Measurements from ENCODE around the gene HPSE2. TPM values are rescaled to one million over a fixed set of nuclear protein-coding genes. Genes with fewer than 3 reads are reported as not detected.

Gene HPSE2
- polyA plus RNA-seq, 2 of the 4 experiments (the other 2 are of a cell fraction): not detected

- no peak overlapping the region for H3K4me2 ChIP-seq
- H3K4me3 ChIP-seq: no peak overlapping the region
- H3K9me3 ChIP-seq: no peaks in the 10 kb centered on the region
- H3K4me1 ChIP-seq: no peaks in the 10 kb centered on the region
- H3K27ac ChIP-seq: no peak overlapping the region
- no peak for DNase-seq (ENCODE audit: low read depth in 1 of 2, low spot score in 1 of 2)
- POLR2A ChIA-PET: no interaction called here
- ATAC-seq: no peak
- CTCF ChIA-PET: interaction anchor here (0.8 kb wide), 1 partner anchor 100 kb away, joined by 3 read pairs; no protein-coding TSS in a partner anchor
- TF ChIP-seq KDM1A (IDR thresholded peaks at IDR 0.05; ENCODE audit: low read depth) (no peak), CBX2 (IDR thresholded peaks at IDR 0.05; ENCODE audit: borderline replicate concordance, low read depth) (no peak), POLR2A (IDR thresholded peaks at IDR 0.05; ENCODE audit: low read length) (no peak), PBX3 (IDR thresholded peaks at IDR 0.05) (no peak), BCL3 (IDR thresholded peaks at IDR 0.05) (no peak), ZC3H11A (IDR thresholded peaks at IDR 0.05) (no peak), USF2 (IDR thresholded peaks at IDR 0.05) (no peak)
- 40% methylated on average over 8 of the region's 8 CpGs for WGBS (ENCODE audit: missing lambda C conversion rate)
- no peak for FAIRE-seq
Measured at GRCh38 chr10:98528166-98528804, 707.4 kb downstream of the HPSE2 start.

GRCh38 chr10:98525969-98526368 lies 709.7 kb downstream of the HPSE2 start:
- Histone ChIP-seq H3K4me2 (no peak overlapping the region), H3K4me3 (no peak overlapping the region), H3K9me3 (no peaks in the 10 kb centered on the region), H3K27ac (no peak overlapping the region), H3K4me1 (no peaks in the 10 kb centered on the region)
- no peak for FAIRE-seq
- ChIA-PET CTCF (no interaction called here), POLR2A (no interaction called here)
- 22% methylated on average over 3 of the region's 3 CpGs for WGBS (ENCODE audit: missing lambda C conversion rate)
- DNase-seq (ENCODE audit: low read depth in 1 of 2, low spot score in 1 of 2): no peak
- no peak for TF ChIP-seq CTCF (IDR thresholded peaks at IDR 0.05)
- TF ChIP-seq ZC3H11A (IDR thresholded peaks at IDR 0.05): no peak
- no peak for TF ChIP-seq MAX (IDR thresholded peaks at IDR 0.05)
- TF ChIP-seq CHD2 (IDR thresholded peaks at IDR 0.05; ENCODE audit: low read length, partially characterized antibody): no peak
- no peak for TF ChIP-seq ESRRA (IDR thresholded peaks at IDR 0.05; ENCODE audit: borderline replicate concordance, low read length)
- no peak for TF ChIP-seq RAD21 (conservative IDR thresholded peaks at IDR 0.05 in 1 of 2, IDR thresholded peaks at IDR 0.05 in 1 of 2)
- no peak for TF ChIP-seq RFX5 (IDR thresholded peaks at IDR 0.05)
- no peak for TF ChIP-seq ELK1 (IDR thresholded peaks at IDR 0.05; ENCODE audit: low read depth, low read length)
- no peak for TF ChIP-seq FOSB (CRISPR knock-in tag; IDR thresholded peaks at IDR 0.05)
- no peak for TF ChIP-seq ZNF302 (CRISPR knock-in tag; IDR thresholded peaks at IDR 0.05)
- no peak for ATAC-seq

- no peaks in the 10 kb centered on the region for H3K9me3 ChIP-seq
- H3K4me1 ChIP-seq: no peaks in the 10 kb centered on the region
- no peak overlapping the region for H3K27ac ChIP-seq
- 73% methylated on average over 8 of the region's 8 CpGs for WGBS (ENCODE audit: missing lambda C conversion rate)
- DNase-seq (ENCODE audit: low read depth in 1 of 2, low spot score in 1 of 2) (no peak), ATAC-seq (no peak), FAIRE-seq (no peak)
- CTCF ChIA-PET: no interaction called here
- no peak overlapping the region for H3K4me3 ChIP-seq
- no peak overlapping the region for H3K4me2 ChIP-seq
- POLR2A ChIA-PET: no interaction called here
- TF ChIP-seq ATOH8 (CRISPR knock-in tag; IDR thresholded peaks at IDR 0.05; ENCODE audit: low read depth) (no peak), NPAS2 (CRISPR knock-in tag; IDR thresholded peaks at IDR 0.05; ENCODE audit: borderline replicate concordance) (no peak), HOXA7 (CRISPR knock-in tag; IDR thresholded peaks at IDR 0.05) (no peak), EHMT2 (IDR thresholded peaks at IDR 0.05; ENCODE audit: low read depth) (no peak), MAZ (IDR thresholded peaks at IDR 0.05; ENCODE audit: borderline replicate concordance, low read depth, low read length) (no peak), RNF2 (IDR thresholded peaks at IDR 0.05; ENCODE audit: borderline replicate concordance, low read depth) (no peak), ESRRA (IDR thresholded peaks at IDR 0.05; ENCODE audit: borderline replicate concordance, low read length) (no peak), HDAC2 (IDR thresholded peaks at IDR 0.05) (no peak), BHLHE40 (IDR thresholded peaks at IDR 0.05; ENCODE audit: low read depth, low read length) (no peak), RAD21 (conservative IDR thresholded peaks at IDR 0.05 in 1 of 2, IDR thresholded peaks at IDR 0.05 in 1 of 2) (no peak), RFX5 (IDR thresholded peaks at IDR 0.05) (no peak), POLR2A (IDR thresholded peaks at IDR 0.05; ENCODE audit: low read length) (no peak), MYC (IDR thresholded peaks at IDR 0.05; ENCODE audit: borderline replicate concordance, low read length) (no peak), ZNF302 (CRISPR knock-in tag; IDR thresholded peaks at IDR 0.05) (no peak), E2F6 (IDR thresholded peaks at IDR 0.05; ENCODE audit: borderline replicate concordance, low read depth) (no peak)
Measured at GRCh38 chr10:98524124-98524523, 711.5 kb downstream of the HPSE2 start.

All from A549 (cell line).